HG02798 (cell line): ENCODE results near the gene EPN1.
"Not testable (repeated sequence)": the region's sequence is repeated elsewhere in the genome, so short reads cannot be mapped to it uniquely, and the experiment has no call there.

Experiments
- ATAC-seq: cut with Tn5 transposase; IDR thresholded peaks from one replicate; pipeline ENCODE4 v1.9.1; 2021; ENCODE audit warnings: mild to moderate bottlenecking; ENCODE audit not compliant: unreplicated experiment, poor library complexity

Gene EPN1

GRCh38 chr19:55712804-55713631 lies 38.0 kb downstream of the EPN1 start:
- ATAC-seq = no peak

- ATAC-seq = no peak
Observed at GRCh38 chr19:55716531-55716930, 41.5 kb downstream of the EPN1 start.

- no peak for ATAC-seq
Observed at GRCh38 chr19:55717251-55717650, 42.2 kb downstream of the EPN1 start.

GRCh38 chr19:55717879-55718711 lies 43.1 kb downstream of the EPN1 start:
- not testable (repeated sequence) for ATAC-seq

- ATAC-seq = no peak
Observed at GRCh38 chr19:55720214-55720746, 45.3 kb downstream of the EPN1 start.

GRCh38 chr19:55720801-55721200 lies 45.8 kb downstream of the EPN1 start:
- ATAC-seq = no peak

GRCh38 chr19:55723491-55723890 lies 48.5 kb downstream of the EPN1 start:
- ATAC-seq = no peak

- ATAC-seq = not testable (repeated sequence)
Observed at GRCh38 chr19:55730378-55730777, 55.4 kb downstream of the EPN1 start.

- ATAC-seq = no peak
Observed at GRCh38 chr19:55738302-55738701, 63.3 kb downstream of the EPN1 start, which contains the start of gene NLRP9. Gene NLRP9, minus strand, starts transcription at chr19:55738402. Its CDS starts 28 bp downstream, at chr19:55738374.

- ATAC-seq = no peak
Observed at GRCh38 chr19:55750715-55751114, 75.7 kb downstream of the EPN1 start.

GRCh38 chr19:55753401-55753800 lies 78.4 kb downstream of the EPN1 start:
- no peak for ATAC-seq

- ATAC-seq = not testable (repeated sequence)
Observed at GRCh38 chr19:55756808-55757207, 81.8 kb downstream of the EPN1 start.

GRCh38 chr19:55758797-55759196 lies 83.8 kb downstream of the EPN1 start, which contains the start of gene RFPL4A:
Gene RFPL4A, plus strand, starts transcription at chr19:55759097. Its CDS starts 2,704 bp downstream, at chr19:55761801.
- ATAC-seq = not testable (repeated sequence)
